Measurements from ENCODE around the gene PLXNA4. TPM values are rescaled to one million over a fixed set of nuclear protein-coding genes. Genes with fewer than 3 reads are reported as not detected.

The PLXNA4 gene
- total RNA-seq, 1 experiment from 2014 or later: 0.10 TPM

DNA sequence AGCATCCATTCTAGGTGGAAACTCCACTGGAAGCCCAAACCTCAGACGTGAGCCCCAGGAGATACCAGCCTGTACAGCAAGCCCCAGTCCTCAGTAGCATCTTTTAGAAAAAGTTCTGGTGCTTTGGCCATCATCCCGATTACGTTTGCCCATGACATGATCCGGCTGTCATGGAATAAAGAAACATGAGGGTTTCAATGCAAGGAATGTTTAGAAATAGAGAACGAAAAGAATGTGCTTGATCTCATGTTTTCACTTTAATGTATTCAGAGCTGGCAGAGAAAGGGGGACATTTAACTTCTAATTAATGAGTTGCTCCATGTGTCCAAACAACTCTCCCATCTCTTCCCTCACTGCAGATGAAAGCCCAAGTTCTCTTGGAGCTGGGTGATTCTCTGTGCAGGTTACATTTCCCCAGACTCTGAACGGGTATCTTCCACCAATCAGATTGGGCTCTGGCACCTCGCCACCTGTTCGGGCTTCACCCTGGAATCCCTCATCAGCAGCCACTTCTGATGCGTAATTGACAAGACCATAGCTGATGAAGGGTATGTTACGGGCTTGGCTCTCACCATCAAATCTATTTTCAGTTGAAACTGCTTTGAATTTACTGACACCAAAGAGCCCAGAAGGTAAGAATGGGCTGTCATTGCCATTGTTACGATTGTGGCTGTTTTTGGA, 165.3 kb downstream of the PLXNA4 start:
- Histone ChIP-seq H3K4me3 (ENCODE audit: low read depth in 2 of 2, low read length in 2 of 2) (no peak overlapping the region), H3K9me3 (ENCODE audit: control insufficient read depth, insufficient read depth, low read depth, low read length) (no peaks in the 10 kb centered on the region), H3K27me3 (ENCODE audit: control insufficient read depth, insufficient read depth, low read length) (peaks cover 3% of the 10 kb centered on the region; the same call in 1 of the 2 replicates), H3K27ac (ENCODE audit: low read length) (no peak overlapping the region), H3K36me3 (ENCODE audit: control insufficient read depth, insufficient read depth, low read length) (no peaks in the 10 kb centered on the region), H3K4me1 (ENCODE audit: control insufficient read depth, insufficient read depth, low read length) (no peaks in the 10 kb centered on the region)
- intact Hi-C loops (cut with micrococcal nuclease; ENCODE audit: unreplicated experiment): no loop called here
- ChIA-PET POLR2A (no interaction called here), CTCF (no interaction called here)
- BruUV-seq (replicated peaks): no TSS peak
- TF ChIP-seq SIN3A (IDR thresholded peaks at IDR 0.05; ENCODE audit: borderline replicate concordance, insufficient read depth, low read depth, low read length) (no peak), TCF7L2 (IDR thresholded peaks at IDR 0.05; ENCODE audit: low read depth, low read length) (no peak), POLR2AphosphoS5 (IDR thresholded peaks at IDR 0.05; ENCODE audit: low read depth, low read length) (no peak)
- TF ChIP-seq, protein P1, sequence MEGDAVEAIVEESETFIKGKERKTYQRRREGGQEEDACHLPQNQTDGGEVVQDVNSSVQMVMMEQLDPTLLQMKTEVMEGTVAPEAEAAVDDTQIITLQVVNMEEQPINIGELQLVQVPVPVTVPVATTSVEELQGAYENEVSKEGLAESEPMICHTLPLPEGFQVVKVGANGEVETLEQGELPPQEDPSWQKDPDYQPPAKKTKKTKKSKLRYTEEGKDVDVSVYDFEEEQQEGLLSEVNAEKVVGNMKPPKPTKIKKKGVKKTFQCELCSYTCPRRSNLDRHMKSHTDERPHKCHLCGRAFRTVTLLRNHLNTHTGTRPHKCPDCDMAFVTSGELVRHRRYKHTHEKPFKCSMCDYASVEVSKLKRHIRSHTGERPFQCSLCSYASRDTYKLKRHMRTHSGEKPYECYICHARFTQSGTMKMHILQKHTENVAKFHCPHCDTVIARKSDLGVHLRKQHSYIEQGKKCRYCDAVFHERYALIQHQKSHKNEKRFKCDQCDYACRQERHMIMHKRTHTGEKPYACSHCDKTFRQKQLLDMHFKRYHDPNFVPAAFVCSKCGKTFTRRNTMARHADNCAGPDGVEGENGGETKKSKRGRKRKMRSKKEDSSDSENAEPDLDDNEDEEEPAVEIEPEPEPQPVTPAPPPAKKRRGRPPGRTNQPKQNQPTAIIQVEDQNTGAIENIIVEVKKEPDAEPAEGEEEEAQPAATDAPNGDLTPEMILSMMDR (IDR thresholded peaks at IDR 0.05): no peak
- TF ChIP-seq, protein P2, sequence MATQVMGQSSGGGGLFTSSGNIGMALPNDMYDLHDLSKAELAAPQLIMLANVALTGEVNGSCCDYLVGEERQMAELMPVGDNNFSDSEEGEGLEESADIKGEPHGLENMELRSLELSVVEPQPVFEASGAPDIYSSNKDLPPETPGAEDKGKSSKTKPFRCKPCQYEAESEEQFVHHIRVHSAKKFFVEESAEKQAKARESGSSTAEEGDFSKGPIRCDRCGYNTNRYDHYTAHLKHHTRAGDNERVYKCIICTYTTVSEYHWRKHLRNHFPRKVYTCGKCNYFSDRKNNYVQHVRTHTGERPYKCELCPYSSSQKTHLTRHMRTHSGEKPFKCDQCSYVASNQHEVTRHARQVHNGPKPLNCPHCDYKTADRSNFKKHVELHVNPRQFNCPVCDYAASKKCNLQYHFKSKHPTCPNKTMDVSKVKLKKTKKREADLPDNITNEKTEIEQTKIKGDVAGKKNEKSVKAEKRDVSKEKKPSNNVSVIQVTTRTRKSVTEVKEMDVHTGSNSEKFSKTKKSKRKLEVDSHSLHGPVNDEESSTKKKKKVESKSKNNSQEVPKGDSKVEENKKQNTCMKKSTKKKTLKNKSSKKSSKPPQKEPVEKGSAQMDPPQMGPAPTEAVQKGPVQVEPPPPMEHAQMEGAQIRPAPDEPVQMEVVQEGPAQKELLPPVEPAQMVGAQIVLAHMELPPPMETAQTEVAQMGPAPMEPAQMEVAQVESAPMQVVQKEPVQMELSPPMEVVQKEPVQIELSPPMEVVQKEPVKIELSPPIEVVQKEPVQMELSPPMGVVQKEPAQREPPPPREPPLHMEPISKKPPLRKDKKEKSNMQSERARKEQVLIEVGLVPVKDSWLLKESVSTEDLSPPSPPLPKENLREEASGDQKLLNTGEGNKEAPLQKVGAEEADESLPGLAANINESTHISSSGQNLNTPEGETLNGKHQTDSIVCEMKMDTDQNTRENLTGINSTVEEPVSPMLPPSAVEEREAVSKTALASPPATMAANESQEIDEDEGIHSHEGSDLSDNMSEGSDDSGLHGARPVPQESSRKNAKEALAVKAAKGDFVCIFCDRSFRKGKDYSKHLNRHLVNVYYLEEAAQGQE (IDR thresholded peaks at IDR 0.05; ENCODE audit: insufficient read depth in 1 of 2, low read depth in 2 of 2, low read length in 1 of 2): no peak
- no peak for DNase-seq (ENCODE audit: low read depth, low spot score)
- no peak for ATAC-seq
- in situ Hi-C loops (cut with HindIII; ENCODE audit: low pct_unique_long_range_greater_than_20kb, low sequenced_read_pairs): no loop called here

DNA sequence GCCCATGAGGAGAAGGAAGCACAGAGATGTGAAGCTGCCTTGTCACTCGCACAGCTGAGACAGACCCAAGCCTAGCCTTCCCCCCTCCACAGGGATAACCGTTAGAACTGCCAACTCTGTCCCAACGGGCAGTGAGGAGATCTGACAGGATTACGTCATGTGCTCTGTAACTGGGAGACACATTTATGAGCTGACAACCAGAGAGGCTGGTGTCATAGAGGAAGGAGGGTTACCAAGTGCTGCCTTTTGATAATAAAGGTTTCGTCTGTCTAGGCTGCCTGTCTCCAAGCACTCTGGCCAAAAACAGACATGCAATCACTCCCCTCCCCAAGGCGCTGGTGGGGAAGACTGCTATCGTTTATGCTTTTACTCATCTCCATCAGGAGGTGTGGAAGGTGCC, 165.9 kb downstream of the PLXNA4 start:
- Histone ChIP-seq H3K4me3 (ENCODE audit: low read depth in 2 of 2, low read length in 2 of 2) (no peak overlapping the region), H3K27me3 (ENCODE audit: control insufficient read depth, insufficient read depth, low read length) (0 out of 2 replicates have a peak, but pooled peaks cover 2% of the 10 kb centered on the region), H3K4me1 (ENCODE audit: control insufficient read depth, insufficient read depth, low read length) (no peaks in the 10 kb centered on the region), H3K9me3 (ENCODE audit: control insufficient read depth, insufficient read depth, low read depth, low read length) (no peaks in the 10 kb centered on the region), H3K27ac (ENCODE audit: low read length) (no peak overlapping the region), H3K36me3 (ENCODE audit: control insufficient read depth, insufficient read depth, low read length) (no peaks in the 10 kb centered on the region)
- CTCF ChIA-PET: no interaction called here
- DNase-seq (ENCODE audit: low read depth, low spot score) (no peak), ATAC-seq (no peak)
- TF ChIP-seq, protein P1 (IDR thresholded peaks at IDR 0.05): no peak
- TF ChIP-seq, protein P2 (IDR thresholded peaks at IDR 0.05; ENCODE audit: insufficient read depth in 1 of 2, low read depth in 2 of 2, low read length in 1 of 2): no peak
- no peak for TF ChIP-seq TCF7L2 (IDR thresholded peaks at IDR 0.05; ENCODE audit: low read depth, low read length)
- TF ChIP-seq SIN3A (IDR thresholded peaks at IDR 0.05; ENCODE audit: borderline replicate concordance, insufficient read depth, low read depth, low read length): no peak
- no peak for TF ChIP-seq POLR2AphosphoS5 (IDR thresholded peaks at IDR 0.05; ENCODE audit: low read depth, low read length)
- in situ Hi-C loops (cut with HindIII; ENCODE audit: low pct_unique_long_range_greater_than_20kb, low sequenced_read_pairs) (no loop called here), intact Hi-C loops (cut with micrococcal nuclease; ENCODE audit: unreplicated experiment) (no loop called here)
- POLR2A ChIA-PET: no interaction called here
- no TSS peak for BruUV-seq (replicated peaks)

Data from Panc1 (cell line).